ENCODE results near the gene PSMD10. TPM values are rescaled to one million over a fixed set of nuclear protein-coding genes. Genes with fewer than 3 reads are reported as not detected.

Gene PSMD10
- total RNA-seq, 2 experiments from 2014 or later, result 29.8 to 43.9 TPM

- DNase-seq (ENCODE audit: low spot score), result no peak
- H3K4me2 ChIP-seq (ENCODE audit: low read length), result no peak overlapping the region
- H3K4me1 ChIP-seq (ENCODE audit: insufficient read depth, low read length, poor library complexity, severe bottlenecking), result no peaks in the 10 kb centered on the region
- CTCF ChIA-PET (ENCODE audit: unreplicated experiment), result no interaction called here
- TF ChIP-seq CTCF (conservative IDR thresholded peaks at IDR 0.05; ENCODE audit: low read length) (no peak), EZH2phosphoT487 (IDR thresholded peaks at IDR 0.05; ENCODE audit: borderline replicate concordance, low read depth, low read length) (no peak)
- BruUV-seq (replicated peaks), result no TSS peak
- no peaks in the 10 kb centered on the region for H3K36me3 ChIP-seq (ENCODE audit: insufficient read depth, low read length)
- no peaks in the 10 kb centered on the region for H3K9me2 ChIP-seq (ENCODE audit: insufficient read depth, low read length)
- H3K9me3 ChIP-seq (ENCODE audit: low read length), result no peaks in the 10 kb centered on the region
- intact Hi-C loops (cut with micrococcal nuclease; ENCODE audit: unreplicated experiment), result no loop called here
- POLR2A ChIA-PET, result no interaction called here
- H2AFZ ChIP-seq (ENCODE audit: low read length), result no peak overlapping the region
- no peaks in the 10 kb centered on the region for H4K20me1 ChIP-seq (ENCODE audit: insufficient read depth, low read length)
- no peaks in the 10 kb centered on the region for H3K79me2 ChIP-seq (ENCODE audit: insufficient read depth, low read depth, low read length)
- H3K27ac ChIP-seq (ENCODE audit: low read depth, low read length, poor library complexity, severe bottlenecking), result no peak overlapping the region
- no peak overlapping the region for H3K4me3 ChIP-seq (ENCODE audit: low read depth, low read length, poor library complexity, severe bottlenecking)
These were observed 38.1 kb downstream of the PSMD10 start for GRCh38 chrX:108053218-108053617.

- H3K9me2 ChIP-seq (ENCODE audit: insufficient read depth, low read length), result no peaks in the 10 kb centered on the region
- ChIA-PET CTCF (ENCODE audit: unreplicated experiment) (no interaction called here), POLR2A (no interaction called here)
- BruUV-seq (replicated peaks), result no TSS peak
- no peak overlapping the region for H2AFZ ChIP-seq (ENCODE audit: low read length)
- H3K27ac ChIP-seq (ENCODE audit: low read depth, low read length, poor library complexity, severe bottlenecking), result no peak overlapping the region
- no peak overlapping the region for H3K4me2 ChIP-seq (ENCODE audit: low read length)
- H3K4me3 ChIP-seq (ENCODE audit: low read depth, low read length, poor library complexity, severe bottlenecking), result no peak overlapping the region
- no peaks in the 10 kb centered on the region for H3K4me1 ChIP-seq (ENCODE audit: insufficient read depth, low read length, poor library complexity, severe bottlenecking)
- intact Hi-C loops (cut with micrococcal nuclease; ENCODE audit: unreplicated experiment), result no loop called here
- H3K79me2 ChIP-seq (ENCODE audit: insufficient read depth, low read depth, low read length), result no peaks in the 10 kb centered on the region
- no peak for TF ChIP-seq EZH2phosphoT487 (IDR thresholded peaks at IDR 0.05; ENCODE audit: borderline replicate concordance, low read depth, low read length)
- no peak for TF ChIP-seq CTCF (conservative IDR thresholded peaks at IDR 0.05; ENCODE audit: low read length)
- H3K36me3 ChIP-seq (ENCODE audit: insufficient read depth, low read length), result no peaks in the 10 kb centered on the region
- H4K20me1 ChIP-seq (ENCODE audit: insufficient read depth, low read length), result no peaks in the 10 kb centered on the region
- DNase-seq (ENCODE audit: low spot score), result no peak
- H3K9me3 ChIP-seq (ENCODE audit: low read length), result no peaks in the 10 kb centered on the region
These were observed 41.7 kb downstream of the PSMD10 start for GRCh38 chrX:108049649-108050048.

GRCh38 chrX:108044554-108045256 lies 46.6 kb downstream of the PSMD10 start, which contains the start of gene VSIG1:
Gene VSIG1, plus strand, starts transcription at chrX:108045065. Its CDS starts 66 bp downstream, at chrX:108045131.
- no peak within 1 kb of the TSS for H2AFZ ChIP-seq (ENCODE audit: low read length)
- H3K36me3 ChIP-seq (ENCODE audit: insufficient read depth, low read length), result no peaks in the 10 kb centered on the region
- no peak for DNase-seq (ENCODE audit: low spot score)
- H3K4me3 ChIP-seq (ENCODE audit: low read depth, low read length, poor library complexity, severe bottlenecking), result no peak within 1 kb of the TSS
- POLR2A ChIA-PET, result no interaction called here
- no peaks in the 10 kb centered on the region for H3K4me1 ChIP-seq (ENCODE audit: insufficient read depth, low read length, poor library complexity, severe bottlenecking)
- no peaks in the 10 kb centered on the region for H3K79me2 ChIP-seq (ENCODE audit: insufficient read depth, low read depth, low read length)
- BruUV-seq (replicated peaks), result no TSS peak
- TF ChIP-seq EZH2phosphoT487 (IDR thresholded peaks at IDR 0.05; ENCODE audit: borderline replicate concordance, low read depth, low read length) (no peak), CTCF (conservative IDR thresholded peaks at IDR 0.05; ENCODE audit: low read length) (no peak)
- H3K27ac ChIP-seq (ENCODE audit: low read depth, low read length, poor library complexity, severe bottlenecking), result no peak within 1 kb of the TSS
- no peak within 1 kb of the TSS for H3K4me2 ChIP-seq (ENCODE audit: low read length)
- no peaks in the 10 kb centered on the region for H4K20me1 ChIP-seq (ENCODE audit: insufficient read depth, low read length)
- H3K9me3 ChIP-seq (ENCODE audit: low read length), result no peaks in the 10 kb centered on the region
- intact Hi-C loops (cut with micrococcal nuclease; ENCODE audit: unreplicated experiment), result no loop called here
- no peaks in the 10 kb centered on the region for H3K9me2 ChIP-seq (ENCODE audit: insufficient read depth, low read length)
- CTCF ChIA-PET (ENCODE audit: unreplicated experiment), result no interaction called here
